ENCODE results near the gene PLXDC2.

PLXDC2 gene

DNA sequence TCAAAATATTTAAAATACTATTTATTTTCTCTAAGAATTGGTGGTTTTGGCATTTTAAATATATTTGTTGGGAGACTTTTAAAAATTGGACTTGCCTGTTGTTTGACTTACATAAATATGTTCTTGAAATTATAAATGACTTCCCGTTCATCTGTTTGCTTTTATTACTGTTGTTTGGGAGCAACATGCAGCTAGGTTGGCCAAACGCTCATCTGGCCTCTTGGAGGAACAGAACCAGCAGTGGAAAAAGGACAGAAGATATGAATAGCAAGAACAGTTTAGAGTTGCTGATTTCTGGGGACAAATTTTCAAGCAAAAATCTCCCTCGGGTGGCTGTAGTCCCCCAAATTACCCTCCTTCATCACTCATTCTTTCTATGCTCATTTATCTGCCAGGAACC, 41.6 kb downstream of the PLXDC2 start:
- no peak for DNase-seq (ENCODE audit: low read depth in 2 of 2)

DNA sequence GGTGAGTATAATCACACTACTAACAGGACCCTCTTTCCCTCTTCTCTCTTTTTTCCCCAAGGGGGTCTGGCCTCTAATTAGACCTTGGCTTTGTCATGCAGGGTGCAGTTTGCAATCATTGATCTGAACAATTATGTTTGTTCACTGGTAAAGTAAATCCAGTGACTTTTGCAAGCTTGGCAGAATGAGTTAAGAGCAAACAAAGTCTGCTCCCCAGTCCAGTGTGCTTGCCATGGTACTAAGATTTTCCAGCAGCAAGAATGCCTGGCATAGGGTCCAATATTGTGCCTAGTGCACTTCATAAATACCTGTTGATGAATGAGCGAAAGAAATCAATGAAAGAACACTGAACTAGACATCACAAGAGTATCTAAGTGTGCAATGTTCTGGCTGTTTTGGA, 43.9 kb downstream of the PLXDC2 start:
- no peak for DNase-seq (ENCODE audit: low read depth in 2 of 2)

DNA sequence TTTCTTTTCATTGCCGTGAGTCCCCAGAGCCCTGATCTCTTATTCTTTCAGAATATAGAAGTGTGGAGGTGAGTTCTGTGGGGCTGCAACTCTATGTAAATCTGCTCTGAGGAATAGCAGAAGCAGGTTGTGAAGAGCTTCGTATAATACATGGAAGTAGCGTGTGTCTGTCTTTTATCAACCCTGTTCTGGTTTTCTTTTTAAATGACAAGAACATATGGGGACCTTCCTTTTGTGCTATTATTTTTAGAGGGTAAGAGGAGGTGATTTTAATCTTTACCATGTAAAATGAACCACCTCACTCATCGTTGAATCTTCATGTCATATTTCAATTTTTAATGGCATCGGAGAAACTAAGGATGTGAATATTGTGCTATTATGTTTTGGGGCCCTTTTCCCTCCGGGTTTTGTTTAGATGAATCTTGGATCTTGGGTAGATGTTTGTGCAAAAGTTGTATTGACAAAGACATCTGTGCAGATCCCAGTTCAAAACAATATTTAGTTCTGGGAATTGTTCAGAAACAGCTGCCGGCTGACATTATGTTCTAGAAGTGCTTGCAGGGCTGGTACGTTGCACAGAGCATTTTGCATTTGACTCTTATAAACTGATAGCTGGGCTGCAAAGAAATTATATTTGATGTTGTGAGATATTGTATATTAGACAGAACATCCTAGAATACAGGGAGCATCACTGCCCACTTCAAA, 46.7 kb downstream of the PLXDC2 start:
- DNase-seq (ENCODE audit: low read depth in 2 of 2), result no peak

DNA sequence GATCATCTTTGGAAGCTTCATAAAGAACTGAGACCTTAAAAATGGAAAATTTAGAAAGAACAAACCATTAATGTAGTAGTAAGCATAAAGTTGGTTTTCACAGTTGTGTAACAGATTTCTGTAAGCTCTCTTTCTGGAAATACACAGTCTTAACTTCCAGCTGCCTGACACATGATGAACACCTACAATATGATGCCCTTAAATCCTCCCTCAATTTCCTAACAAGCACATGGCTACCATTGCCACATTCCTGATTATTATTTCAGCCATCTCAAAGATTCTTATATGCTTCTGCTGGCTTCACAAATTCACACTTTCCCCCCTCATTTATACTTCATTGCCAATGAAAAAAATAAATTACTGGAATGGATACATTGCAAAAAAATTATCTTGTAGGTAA, 49.4 kb downstream of the PLXDC2 start:
- no peak for DNase-seq (ENCODE audit: low read depth in 2 of 2)

DNA sequence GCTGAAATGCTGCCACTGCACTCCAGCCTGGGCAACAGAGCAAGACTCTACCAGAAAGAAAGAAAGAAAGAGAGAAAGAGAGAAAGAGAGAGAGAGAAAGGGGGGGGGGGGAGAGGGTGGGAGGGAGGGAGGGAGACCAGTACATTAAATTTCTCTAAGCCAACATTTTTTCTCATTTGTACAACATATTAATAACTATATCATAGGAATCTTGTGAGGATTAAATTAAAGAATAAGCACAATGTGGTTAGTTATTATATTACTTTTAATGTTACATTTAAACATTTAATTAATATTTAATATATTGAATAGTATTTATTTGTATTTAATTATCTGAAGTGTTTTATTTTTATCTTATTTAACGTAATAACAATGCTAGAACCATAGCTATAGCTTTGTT, 53.1 kb downstream of the PLXDC2 start:
- no peak for DNase-seq (ENCODE audit: low read depth in 2 of 2)

DNA sequence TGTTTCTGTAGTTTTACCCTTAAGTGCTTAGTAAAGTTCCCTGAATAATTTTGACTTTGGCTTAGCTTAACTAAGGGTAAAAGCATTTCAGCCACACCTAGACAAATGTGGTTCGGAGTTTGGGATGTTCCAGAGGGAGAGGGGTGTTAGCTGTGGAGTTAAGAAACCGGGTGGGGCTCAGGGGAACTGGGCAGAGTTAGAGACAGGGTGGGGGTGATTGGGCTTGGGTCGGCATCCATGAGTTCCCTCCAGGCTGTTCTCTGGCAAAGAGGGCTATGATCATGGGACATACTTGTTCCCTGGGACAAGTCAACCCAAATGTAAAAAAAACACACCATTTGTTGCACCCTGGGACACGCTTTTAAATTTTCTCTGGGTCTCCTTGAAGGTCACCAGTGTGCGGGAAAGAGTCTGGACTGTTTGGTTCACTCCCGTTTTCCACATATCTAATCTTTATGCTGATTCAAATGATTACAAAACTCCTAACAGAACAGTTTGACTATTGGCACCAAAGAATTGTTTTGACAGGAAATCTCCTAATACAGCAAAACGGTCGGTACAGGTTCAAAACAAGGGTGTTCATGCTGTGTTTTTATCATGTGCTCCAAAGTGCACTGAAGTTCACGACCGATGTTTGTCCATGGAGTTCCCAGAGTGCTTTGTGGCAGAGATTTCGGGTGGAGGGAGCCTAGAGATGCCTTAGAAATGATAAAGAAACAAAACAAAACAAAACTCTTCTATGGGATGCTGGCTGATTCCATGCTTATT, 56.5 kb downstream of the PLXDC2 start:
- no peak for DNase-seq (ENCODE audit: low read depth in 2 of 2)

DNA sequence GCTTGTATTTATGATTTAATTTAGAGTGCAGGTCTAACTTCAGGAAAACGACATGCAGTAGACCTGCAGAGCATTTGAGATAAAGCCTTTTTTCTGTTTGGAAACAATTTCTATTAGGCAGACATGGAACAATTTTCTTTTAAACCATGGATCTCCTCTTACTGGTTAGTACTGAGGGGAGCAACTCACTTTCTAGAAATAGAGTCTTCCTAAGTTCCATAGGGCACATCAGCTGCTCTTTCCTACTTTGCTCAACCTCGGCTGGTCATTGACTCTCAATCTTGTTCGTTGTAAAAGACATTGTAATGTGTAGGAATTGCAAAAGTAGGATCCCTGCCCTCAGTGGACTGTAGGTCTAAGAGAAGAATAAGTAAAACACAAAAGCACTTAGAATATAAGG, 58.0 kb downstream of the PLXDC2 start:
- no peak for DNase-seq (ENCODE audit: low read depth in 2 of 2)

DNA sequence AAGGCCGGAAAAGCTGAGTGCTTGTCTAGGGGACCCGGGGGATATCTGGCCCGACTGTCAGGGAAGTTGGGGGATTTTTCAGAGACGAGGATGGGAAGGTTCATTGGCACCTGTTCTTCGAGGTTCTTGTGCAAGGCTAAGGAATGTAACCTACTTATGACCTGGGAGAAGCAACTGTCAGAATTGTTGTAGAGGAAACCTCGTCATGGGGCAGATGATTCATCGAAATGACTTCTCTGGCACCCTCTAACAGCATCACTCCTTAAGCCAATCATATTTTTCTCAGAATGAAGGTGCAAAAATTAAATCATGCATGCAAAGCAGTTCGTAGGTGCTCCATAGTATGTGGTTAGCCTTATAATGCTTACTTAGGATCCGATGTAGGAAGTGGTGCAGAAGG, 58.6 kb downstream of the PLXDC2 start:
- DNase-seq (ENCODE audit: low read depth in 2 of 2), result no peak

DNA sequence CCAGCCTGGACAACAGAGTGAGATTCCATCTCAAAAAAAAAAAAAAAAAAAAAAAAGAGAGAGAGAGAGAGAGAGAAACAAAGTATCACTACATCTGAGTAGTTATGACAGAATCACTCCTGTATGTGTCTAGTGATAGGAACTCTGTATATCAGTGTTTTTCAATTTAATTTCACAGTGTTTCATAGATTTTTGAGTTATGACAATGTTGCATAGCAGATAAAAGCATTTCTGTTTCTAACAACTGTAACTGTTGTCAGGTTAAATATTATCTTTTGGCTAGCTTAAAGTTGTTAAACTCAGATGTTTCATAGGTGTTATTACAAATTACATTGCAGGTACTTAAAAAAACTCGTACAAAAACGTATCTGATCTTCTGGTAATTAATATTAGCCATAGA, 60.3 kb downstream of the PLXDC2 start:
- no peak for DNase-seq (ENCODE audit: low read depth in 2 of 2)

DNA sequence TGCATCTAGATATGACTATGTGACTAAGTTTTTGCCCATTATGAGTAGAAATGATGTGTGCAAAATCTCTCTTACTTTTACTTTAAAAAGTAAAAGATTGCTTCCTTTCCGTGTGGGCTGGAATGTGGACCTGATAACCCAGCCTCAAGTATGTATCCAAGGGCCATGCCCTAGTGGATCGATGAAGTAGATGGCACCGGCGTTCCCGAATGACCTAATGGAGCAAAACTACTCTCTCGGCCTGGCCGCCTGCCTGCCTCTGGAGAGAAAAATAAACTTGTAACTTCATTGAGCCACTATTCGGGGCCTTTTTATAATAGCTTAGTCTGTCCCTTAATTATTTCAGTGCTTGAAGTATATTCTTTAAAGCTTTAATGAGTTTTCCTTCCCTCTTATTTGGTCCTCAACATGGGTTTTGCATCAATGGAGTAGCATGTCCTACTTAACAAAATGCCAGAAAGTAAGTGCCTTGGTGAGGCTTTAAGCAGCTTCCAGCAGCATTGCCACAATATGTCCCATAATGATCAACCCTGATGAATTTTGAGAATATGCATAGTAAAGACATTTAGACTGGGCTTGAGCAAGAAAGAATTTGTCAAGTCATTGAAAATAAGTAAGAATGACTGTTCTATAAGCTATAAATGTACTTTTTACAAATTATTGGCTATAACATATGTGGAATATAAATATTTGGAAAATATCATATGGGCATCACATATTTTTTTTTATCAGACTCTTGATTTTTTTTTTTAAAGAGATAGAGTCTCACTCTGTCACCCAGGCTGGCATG, 61.4 kb downstream of the PLXDC2 start:
- no peak for DNase-seq (ENCODE audit: low read depth in 2 of 2)

DNA sequence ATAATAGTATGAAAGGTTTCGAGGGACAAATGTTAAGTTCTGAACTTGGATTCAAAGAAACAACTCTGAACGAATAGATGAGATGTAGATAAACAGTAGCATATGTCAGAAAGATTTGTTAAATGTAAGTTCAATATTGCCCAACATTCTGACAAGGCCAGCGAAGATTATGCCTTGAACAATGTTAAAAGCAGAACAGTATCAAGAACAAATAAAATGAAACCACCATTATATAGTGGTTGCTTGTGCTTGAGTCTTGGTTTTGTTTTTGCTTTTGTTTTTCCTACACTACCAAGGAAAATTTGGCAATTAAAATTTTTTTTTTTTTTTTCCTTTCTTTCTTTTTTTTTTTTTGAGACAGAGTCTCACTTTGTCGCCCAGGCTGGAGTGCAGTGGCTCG, 66.4 kb downstream of the PLXDC2 start:
- no peak for DNase-seq (ENCODE audit: low read depth in 2 of 2)

DNA sequence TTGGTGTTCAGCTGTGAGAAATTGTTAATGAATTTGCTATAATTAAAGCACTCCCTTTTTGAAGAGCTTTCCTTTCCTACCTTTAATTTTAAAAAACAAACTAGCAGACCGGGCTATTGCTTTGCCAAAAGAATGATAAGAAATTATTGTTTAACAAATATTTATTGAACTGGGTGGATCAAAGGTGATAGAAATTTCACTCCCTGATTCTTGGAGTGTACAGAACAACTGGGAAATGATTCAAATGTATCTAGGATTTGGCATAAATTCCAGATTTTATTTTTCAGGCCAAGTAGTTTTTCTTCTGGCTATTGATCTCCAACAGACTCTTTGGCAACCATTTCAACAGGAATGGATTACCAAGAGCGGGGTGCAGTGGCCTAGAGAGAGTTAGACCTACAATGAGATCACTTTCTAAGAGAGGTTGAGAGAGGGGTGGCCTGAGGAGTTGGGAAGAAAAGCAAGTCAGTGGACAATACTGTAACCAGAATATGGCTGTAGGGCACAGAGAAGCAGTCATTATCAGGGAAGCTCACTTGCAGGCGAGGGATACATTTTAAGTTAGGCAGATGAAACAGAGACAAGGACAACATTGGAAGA, 71.9 kb downstream of the PLXDC2 start:
- no peak for DNase-seq (ENCODE audit: low read depth in 2 of 2)

DNA sequence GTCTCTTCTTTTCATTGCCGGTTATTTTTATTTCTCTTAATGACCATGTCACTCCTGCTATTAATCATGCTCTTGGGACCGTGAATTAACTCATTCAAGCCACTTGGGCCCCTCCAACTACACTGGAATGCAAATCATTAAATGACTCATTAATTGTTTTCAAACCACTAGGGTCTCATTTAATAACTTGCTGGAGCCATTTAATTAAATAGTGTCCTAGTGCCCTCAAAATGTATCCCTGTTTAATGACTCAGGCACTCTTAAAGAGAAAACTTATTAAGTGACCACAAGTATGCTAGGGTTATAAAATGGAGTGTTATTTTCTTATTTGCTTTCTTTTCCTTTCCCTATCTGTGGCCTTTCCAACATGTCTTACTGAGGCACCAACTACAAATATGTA, 73.0 kb downstream of the PLXDC2 start:
- no peak for DNase-seq (ENCODE audit: low read depth in 2 of 2)

DNA sequence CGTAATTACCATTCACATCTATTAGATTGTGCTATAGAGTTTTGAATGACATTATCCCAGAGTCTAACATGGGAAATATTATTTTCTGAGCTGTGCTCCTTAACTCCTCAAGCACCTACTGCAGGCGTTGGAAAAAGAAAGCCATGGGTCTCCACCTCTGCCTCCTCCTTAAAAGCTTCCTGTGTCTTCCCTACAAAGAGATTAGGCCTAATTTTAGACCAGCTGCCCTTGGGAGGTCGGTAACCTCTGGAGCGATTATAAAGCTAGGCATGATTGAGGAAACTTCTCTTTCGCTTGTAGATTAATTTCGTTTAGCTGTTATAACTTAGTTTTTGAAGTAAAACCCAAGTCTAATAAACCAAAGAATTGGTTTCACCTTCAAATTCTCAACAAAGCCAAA, 75.2 kb downstream of the PLXDC2 start:
- DNase-seq (ENCODE audit: low read depth in 2 of 2), result no peak

DNA sequence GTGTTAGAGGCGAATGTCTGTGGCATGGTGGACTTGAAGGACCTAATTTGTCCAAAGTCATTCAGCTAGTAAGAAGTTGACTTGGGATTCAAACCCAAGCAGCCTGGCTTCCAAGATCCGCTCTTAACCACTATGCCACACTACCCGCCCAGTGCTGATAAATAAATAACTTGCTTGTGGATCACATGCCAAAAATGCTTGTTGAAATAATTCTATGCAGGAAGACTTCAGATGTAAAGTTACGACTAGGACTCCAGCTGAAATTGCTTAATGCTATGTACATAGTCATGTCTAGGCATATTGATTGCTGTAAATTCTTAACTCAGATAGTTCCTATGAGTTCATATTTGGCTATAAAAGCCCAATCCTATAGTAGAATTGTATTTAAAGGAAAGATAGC, 76.0 kb downstream of the PLXDC2 start:
- no peak for DNase-seq (ENCODE audit: low read depth in 2 of 2)

DNA sequence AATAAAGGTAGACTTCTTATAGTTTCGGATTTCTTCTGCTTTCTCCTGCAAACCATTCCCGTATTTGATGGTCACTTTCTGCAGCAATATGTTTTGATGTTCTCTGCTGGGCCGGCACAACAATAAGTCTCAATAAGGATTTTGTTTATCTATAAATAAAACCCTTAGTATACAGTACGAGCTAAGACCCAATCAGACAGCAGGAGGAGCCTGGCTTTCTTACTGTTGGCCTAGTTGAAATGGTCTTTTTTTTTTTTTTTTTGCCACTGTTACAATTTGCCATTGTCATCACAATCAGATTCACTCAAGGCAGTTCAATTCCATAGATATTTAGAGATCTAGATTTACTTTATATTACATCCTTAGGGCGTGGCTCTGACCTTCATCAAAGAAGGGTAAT, 76.4 kb downstream of the PLXDC2 start:
- no peak for DNase-seq (ENCODE audit: low read depth in 2 of 2)

DNA sequence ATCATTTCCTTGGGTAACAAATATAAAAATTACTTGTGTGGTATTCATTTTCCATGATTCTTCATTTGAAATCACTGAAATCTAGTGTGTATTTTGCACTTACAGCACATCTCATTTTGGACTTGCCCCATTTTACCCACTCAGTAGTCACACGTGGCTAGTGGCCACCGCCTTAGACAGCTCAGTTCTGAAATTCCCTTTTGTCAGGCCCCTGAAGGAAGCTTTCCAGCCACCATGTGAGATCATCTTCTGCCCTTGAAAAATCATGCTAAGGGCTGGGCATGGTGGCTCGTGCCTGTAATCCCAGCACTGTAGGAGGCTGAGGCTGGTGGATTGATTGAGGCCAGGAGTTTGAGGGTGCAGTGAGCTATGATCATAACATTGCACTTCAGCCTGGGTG, 79.3 kb downstream of the PLXDC2 start:
- DNase-seq (ENCODE audit: low read depth in 2 of 2), result no peak

DNA sequence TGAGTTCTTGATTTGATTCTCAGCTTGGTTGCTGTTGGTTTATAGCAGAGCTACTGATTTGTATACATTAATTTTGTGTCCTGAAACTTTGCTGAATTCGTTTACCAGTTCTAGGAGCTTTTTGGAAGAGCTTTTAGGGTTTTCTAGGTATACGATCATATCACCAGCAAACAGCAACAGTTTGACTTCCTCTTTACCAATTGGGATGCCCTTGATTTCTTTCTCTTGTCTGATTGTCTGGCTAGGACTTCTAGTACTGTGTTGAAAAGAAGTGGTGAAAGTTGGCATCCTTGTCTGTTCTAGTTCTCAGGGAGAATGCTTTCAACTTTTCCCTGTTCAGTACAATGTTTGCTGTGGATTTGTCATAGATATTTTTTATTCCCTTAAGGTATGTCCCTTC, 86.2 kb downstream of the PLXDC2 start:
- DNase-seq (ENCODE audit: low read depth in 2 of 2), result no peak

DNA sequence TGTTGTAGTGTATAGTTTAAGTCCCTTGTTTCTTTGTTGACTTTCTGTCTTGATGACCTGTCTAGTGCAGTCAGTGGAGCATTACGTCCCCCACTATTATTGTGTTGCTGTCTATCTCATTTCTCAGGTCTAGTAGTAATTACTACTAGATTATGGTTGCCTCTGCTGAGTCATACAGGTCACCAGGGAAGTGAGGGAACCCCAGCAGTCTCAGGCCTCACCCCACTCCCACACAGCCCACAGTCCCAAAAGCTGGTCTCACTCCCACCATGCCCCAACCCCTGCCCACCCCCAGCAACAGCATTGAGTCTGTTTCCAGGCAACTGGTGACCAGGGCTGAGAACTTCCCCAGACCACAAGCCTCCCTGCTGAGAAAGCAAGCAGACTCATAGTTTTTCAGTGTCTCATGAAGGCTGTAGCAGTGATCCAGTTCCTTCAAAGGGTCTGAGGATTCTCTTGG, 88.0 kb downstream of the PLXDC2 start:
- no peak for DNase-seq (ENCODE audit: low read depth in 2 of 2)

DNA sequence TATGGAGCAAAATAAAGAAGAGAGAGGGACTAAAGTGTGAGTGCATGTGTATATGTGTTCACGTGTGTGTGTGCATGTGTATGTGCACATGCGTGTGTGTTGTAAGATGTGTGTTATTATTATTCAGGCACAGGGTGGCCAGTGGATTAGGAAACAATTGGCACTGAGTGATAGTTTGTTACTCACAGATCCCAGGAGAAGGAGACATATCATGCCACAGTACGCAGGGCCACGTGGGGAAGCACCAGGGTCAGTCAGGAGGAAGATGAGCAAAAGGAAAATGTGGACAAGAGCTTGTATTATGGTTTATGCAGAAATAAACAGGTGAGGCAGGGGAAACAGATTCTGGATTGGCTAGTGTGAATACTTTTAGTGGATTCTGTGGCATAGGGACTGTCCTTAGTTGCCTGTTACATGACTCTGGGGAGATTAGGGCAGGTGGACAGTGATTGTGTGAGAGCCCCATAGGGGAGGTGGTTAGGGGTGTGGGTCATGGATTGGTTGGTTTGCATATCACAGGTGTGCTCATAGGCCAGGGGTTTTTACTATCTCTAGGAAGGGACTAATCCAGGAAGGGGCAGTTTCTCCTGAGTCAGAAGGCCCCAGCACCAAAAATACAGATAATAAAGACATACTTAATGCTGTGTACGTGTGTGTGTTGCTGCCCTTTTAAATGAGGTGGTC, 90.0 kb downstream of the PLXDC2 start:
- DNase-seq (ENCODE audit: low read depth in 2 of 2), result no peak

DNA sequence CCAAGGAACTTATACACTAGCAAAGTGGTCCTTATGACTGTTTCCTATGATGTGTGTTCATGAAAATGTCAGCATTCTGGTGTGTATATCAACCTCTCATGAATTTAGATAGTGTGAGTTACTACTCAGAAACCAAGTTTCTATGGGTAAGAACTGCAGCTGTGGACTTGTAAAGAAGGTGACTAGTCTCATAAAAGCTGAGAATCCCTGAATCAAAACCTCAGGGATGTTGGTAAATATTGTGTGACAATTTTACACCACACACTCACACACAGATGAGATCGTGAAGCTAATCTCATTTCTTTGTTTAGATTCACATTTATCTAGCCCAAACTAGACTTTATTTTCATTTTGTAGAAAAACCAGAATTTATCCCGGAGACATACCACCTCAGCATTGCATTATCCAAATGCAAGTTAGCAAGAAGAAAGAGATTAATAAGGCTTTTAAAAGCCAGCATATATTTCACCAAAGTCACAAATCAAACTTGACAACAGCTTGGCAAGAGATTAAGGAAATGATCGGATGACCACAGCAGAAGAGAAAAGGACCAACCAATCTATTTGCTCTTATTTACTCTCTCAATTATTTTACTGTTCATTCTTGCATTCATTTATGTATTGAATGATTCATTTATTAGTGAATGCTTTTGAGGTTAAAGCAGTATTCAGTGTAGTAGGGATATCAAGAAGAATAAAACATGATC, 92.9 kb downstream of the PLXDC2 start:
- DNase-seq (ENCODE audit: low read depth in 2 of 2), result no peak

Data from stimulated activated CD8-positive, alpha-beta memory T cell treated with anti-CD3 and anti-CD28 coated beads, Interleukin-7, amount 100 ng/mL, for 4 hours (primary cell).